Ascending aorta (tissue), 2 donors: ENCODE results near the gene LCA5L. TPM values are rescaled to one million over a fixed set of nuclear protein-coding genes. Genes with fewer than 3 reads are reported as not detected.

Experiments
- DNase-seq, 2 donors: peaks; one replicate each; pipeline ENCODE4 v3.0.0-alpha.2; 2019; ENCODE audit warnings: low spot score in 2 of 2
- H3K27ac ChIP-seq, 2 donors: fragments of 200-600 bp; sonication (generic); one replicate each; pipeline ENCODE4 v1.5.1; 2016 to 2017; ENCODE audit warnings: mild to moderate bottlenecking in 1 of 2
- H3K27me3 ChIP-seq: fragments of 200-600 bp; sonication (generic); one replicate; pipeline ENCODE4 v1.5.1; 2017
- H3K36me3 ChIP-seq, 2 donors: fragments of 200-600 bp; sonication (generic); one replicate each; pipeline ENCODE4 v1.5.1; 2016
- H3K4me1 ChIP-seq, 2 donors: fragments of 200-600 bp; sonication (generic); one replicate each; pipeline ENCODE4 v1.5.1; 2016 to 2017; ENCODE audit warnings: mild to moderate bottlenecking in 1 of 2
- H3K4me3 ChIP-seq, 2 donors: fragments of 200-600 bp; sonication (generic); one replicate each; pipeline ENCODE4 v1.5.1; 2016 to 2017; ENCODE audit warnings: mild to moderate bottlenecking in 1 of 2
- H3K9me3 ChIP-seq, 2 donors: fragments of 200-600 bp; sonication (generic); one replicate each; pipeline ENCODE4 v1.5.1; 2016
- intact Hi-C: fragments of 100-400 bp; cut with DNase I; formaldehyde crosslinking; loops from one replicate; pipeline ENCODE4 v1.15.1; 2023
- total RNA-seq: library from RNA; depleted of rRNA; stranded (reverse); fragments of >200 nt; gene quantifications from one replicate; pipeline ENCODE4 v1.1.0, GENCODE V29; 2016
- TF ChIP-seq, protein P1 (sequence below), 3 experiments: fragments of 200-600 bp in 2 of 3; fragments of 450-650 bp in 1 of 3; sonication (generic) in 2 of 3; IDR thresholded peaks; one replicate each; pipeline ENCODE4 v1.5.1; 2016 to 2019; ENCODE audit warnings: antibody characterized with exemption in 3 of 3, mild to moderate bottlenecking in 1 of 3, moderate library complexity in 1 of 3

The LCA5L gene
- total RNA-seq, 1 donor from 2014 or later, result not detected

GRCh38 chr21:39480271-39480670, 34.7 kb upstream of the LCA5L start:
- no peak overlapping the region for H3K4me3 ChIP-seq
- no peaks in the 10 kb centered on the region for H3K36me3 ChIP-seq
- no peaks in the 10 kb centered on the region for H3K9me3 ChIP-seq
- intact Hi-C loops, result no loop called here
- H3K27ac ChIP-seq, result no peak overlapping the region
- peaks cover 0 to 7% of the 10 kb centered on the region in 2 donors for H3K4me1 ChIP-seq
- TF ChIP-seq, protein P1, sequence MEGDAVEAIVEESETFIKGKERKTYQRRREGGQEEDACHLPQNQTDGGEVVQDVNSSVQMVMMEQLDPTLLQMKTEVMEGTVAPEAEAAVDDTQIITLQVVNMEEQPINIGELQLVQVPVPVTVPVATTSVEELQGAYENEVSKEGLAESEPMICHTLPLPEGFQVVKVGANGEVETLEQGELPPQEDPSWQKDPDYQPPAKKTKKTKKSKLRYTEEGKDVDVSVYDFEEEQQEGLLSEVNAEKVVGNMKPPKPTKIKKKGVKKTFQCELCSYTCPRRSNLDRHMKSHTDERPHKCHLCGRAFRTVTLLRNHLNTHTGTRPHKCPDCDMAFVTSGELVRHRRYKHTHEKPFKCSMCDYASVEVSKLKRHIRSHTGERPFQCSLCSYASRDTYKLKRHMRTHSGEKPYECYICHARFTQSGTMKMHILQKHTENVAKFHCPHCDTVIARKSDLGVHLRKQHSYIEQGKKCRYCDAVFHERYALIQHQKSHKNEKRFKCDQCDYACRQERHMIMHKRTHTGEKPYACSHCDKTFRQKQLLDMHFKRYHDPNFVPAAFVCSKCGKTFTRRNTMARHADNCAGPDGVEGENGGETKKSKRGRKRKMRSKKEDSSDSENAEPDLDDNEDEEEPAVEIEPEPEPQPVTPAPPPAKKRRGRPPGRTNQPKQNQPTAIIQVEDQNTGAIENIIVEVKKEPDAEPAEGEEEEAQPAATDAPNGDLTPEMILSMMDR (IDR thresholded peaks at IDR 0.05), result no peak
- H3K27me3 ChIP-seq, result no peaks in the 10 kb centered on the region
- DNase-seq, result no peak

GRCh38 chr21:39479814-39480182, 34.2 kb upstream of the LCA5L start:
- Histone ChIP-seq H3K36me3 (no peaks in the 10 kb centered on the region), H3K4me3 (no peak overlapping the region), H3K9me3 (no peaks in the 10 kb centered on the region), H3K27ac (no peak overlapping the region), H3K4me1 (peaks cover 0 to 5% of the 10 kb centered on the region in 2 donors), H3K27me3 (no peaks in the 10 kb centered on the region)
- DNase-seq, result no peak
- TF ChIP-seq, protein P1 (IDR thresholded peaks at IDR 0.05), result no peak
- intact Hi-C loops, result no loop called here

GRCh38 chr21:39479164-39479813, 33.7 kb upstream of the LCA5L start:
- no peaks in the 10 kb centered on the region for H3K36me3 ChIP-seq
- H3K4me1 ChIP-seq, result peaks cover 0 to 2% of the 10 kb centered on the region in 2 donors
- intact Hi-C loops, result no loop called here
- no peaks in the 10 kb centered on the region for H3K9me3 ChIP-seq
- TF ChIP-seq, protein P1 (IDR thresholded peaks at IDR 0.05), result no peak
- no peak overlapping the region for H3K27ac ChIP-seq
- no peak overlapping the region for H3K4me3 ChIP-seq
- DNase-seq, result no peak
- H3K27me3 ChIP-seq, result no peaks in the 10 kb centered on the region

DNA sequence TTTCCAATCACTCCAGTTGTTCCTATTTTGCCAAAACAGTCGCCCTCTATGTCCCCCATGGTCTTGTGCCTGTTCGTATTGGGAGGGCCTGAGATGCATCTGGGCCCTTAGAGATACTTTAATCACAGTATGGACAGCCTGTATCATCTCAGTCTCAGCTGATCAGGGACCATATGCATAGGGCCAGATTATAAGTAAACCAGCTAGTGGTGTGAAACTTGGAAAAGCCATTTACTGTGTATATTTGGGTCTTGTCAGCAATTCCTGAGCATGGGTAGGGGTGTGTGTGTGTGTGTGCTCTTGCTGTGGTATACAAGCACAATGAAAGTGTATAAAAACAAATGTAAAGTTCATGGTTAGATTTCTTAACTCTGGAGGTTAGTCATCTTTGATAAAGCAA, 29.0 kb upstream of the LCA5L start:
- H3K27ac ChIP-seq, result no peak overlapping the region
- DNase-seq, result no peak
- TF ChIP-seq, protein P1 (IDR thresholded peaks at IDR 0.05), result no peak
- no peaks in the 10 kb centered on the region for H3K27me3 ChIP-seq
- H3K36me3 ChIP-seq, result no peaks in the 10 kb centered on the region
- H3K4me1 ChIP-seq, result no peaks in the 10 kb centered on the region
- intact Hi-C loops, result no loop called here
- no peaks in the 10 kb centered on the region for H3K9me3 ChIP-seq
- H3K4me3 ChIP-seq, result no peak overlapping the region

GRCh38 chr21:39472786-39473185, 27.2 kb upstream of the LCA5L start:
- TF ChIP-seq, protein P1 (IDR thresholded peaks at IDR 0.05), result no peak
- Histone ChIP-seq H3K36me3 (no peaks in the 10 kb centered on the region), H3K9me3 (no peaks in the 10 kb centered on the region), H3K27me3 (no peaks in the 10 kb centered on the region), H3K4me3 (no peak overlapping the region), H3K27ac (no peak overlapping the region), H3K4me1 (no peaks in the 10 kb centered on the region)
- DNase-seq, result no peak
- intact Hi-C loops, result no loop called here

- no peak overlapping the region for H3K4me3 ChIP-seq
- H3K27me3 ChIP-seq, result no peaks in the 10 kb centered on the region
- H3K36me3 ChIP-seq, result no peaks in the 10 kb centered on the region
- no peaks in the 10 kb centered on the region for H3K9me3 ChIP-seq
- no peak for DNase-seq
- H3K4me1 ChIP-seq, result no peaks in the 10 kb centered on the region
- TF ChIP-seq, protein P1 (IDR thresholded peaks at IDR 0.05), result no peak
- intact Hi-C loops, result no loop called here
- H3K27ac ChIP-seq, result no peak overlapping the region
Measured at GRCh38 chr21:39471598-39471997, 26.0 kb upstream of the LCA5L start.
